Measurements from ENCODE around the gene EPAS1.

EPAS1 gene

GRCh38 chr2:46313063-46313462, 15.9 kb downstream of the EPAS1 start:
- H3K36me3 ChIP-seq (ENCODE audit: insufficient read depth, low read length), result no peaks in the 10 kb centered on the region
- H3K27ac ChIP-seq (ENCODE audit: low read depth, low read length), result no peak overlapping the region
- H3K4me1 ChIP-seq (ENCODE audit: insufficient read depth, low read length), result no peaks in the 10 kb centered on the region
- H3K9me3 ChIP-seq (ENCODE audit: insufficient read depth, low read depth, low read length), result no peaks in the 10 kb centered on the region
- no peak overlapping the region for H3K4me3 ChIP-seq (ENCODE audit: low read length)
- H3K27me3 ChIP-seq (ENCODE audit: insufficient read depth, low read length), result no peaks in the 10 kb centered on the region
- WGBS, result 96% methylated on average over 3 of the region's 3 CpGs
- no peak overlapping the region for H3K9ac ChIP-seq (ENCODE audit: low read depth, low read length)

- H3K27ac ChIP-seq (ENCODE audit: low read depth, low read length), result no peak overlapping the region
- 0 out of 2 replicates have a peak, but pooled peaks cover 2% of the 10 kb centered on the region for H3K4me1 ChIP-seq (ENCODE audit: insufficient read depth, low read length)
- H3K4me3 ChIP-seq (ENCODE audit: low read length), result no peak overlapping the region
- WGBS, result 93% methylated on average over 10 of the region's 11 CpGs
- no peak overlapping the region for H3K9ac ChIP-seq (ENCODE audit: low read depth, low read length)
- H3K27me3 ChIP-seq (ENCODE audit: insufficient read depth, low read length), result no peaks in the 10 kb centered on the region
- H3K9me3 ChIP-seq (ENCODE audit: insufficient read depth, low read depth, low read length), result no peaks in the 10 kb centered on the region
- no peaks in the 10 kb centered on the region for H3K36me3 ChIP-seq (ENCODE audit: insufficient read depth, low read length)
Observed at GRCh38 chr2:46314065-46314835, 17.0 kb downstream of the EPAS1 start.

- Histone ChIP-seq H3K27me3 (ENCODE audit: insufficient read depth, low read length) (no peaks in the 10 kb centered on the region), H3K27ac (ENCODE audit: low read depth, low read length) (no peak overlapping the region), H3K36me3 (ENCODE audit: insufficient read depth, low read length) (no peaks in the 10 kb centered on the region), H3K4me3 (ENCODE audit: low read length) (no peak overlapping the region), H3K4me1 (ENCODE audit: insufficient read depth, low read length) (peaks cover 5% of the 10 kb centered on the region; the same call in 1 of the 2 replicates), H3K9me3 (ENCODE audit: insufficient read depth, low read depth, low read length) (no peaks in the 10 kb centered on the region), H3K9ac (ENCODE audit: low read depth, low read length) (no peak overlapping the region)
- 90% methylated on average over 11 of the region's 11 CpGs for WGBS
Observed at GRCh38 chr2:46315103-46315890, 18.1 kb downstream of the EPAS1 start.

GRCh38 chr2:46317094-46317486, 19.9 kb downstream of the EPAS1 start:
- no peak overlapping the region for H3K4me3 ChIP-seq (ENCODE audit: low read length)
- H3K27ac ChIP-seq (ENCODE audit: low read depth, low read length), result no peak overlapping the region
- no peaks in the 10 kb centered on the region for H3K27me3 ChIP-seq (ENCODE audit: insufficient read depth, low read length)
- H3K4me1 ChIP-seq (ENCODE audit: insufficient read depth, low read length), result peaks cover 20% of the 10 kb centered on the region; the same call in 1 of the 2 replicates
- H3K36me3 ChIP-seq (ENCODE audit: insufficient read depth, low read length), result no peaks in the 10 kb centered on the region
- no peak overlapping the region for H3K9ac ChIP-seq (ENCODE audit: low read depth, low read length)
- 95% methylated on average over 3 of the region's 3 CpGs for WGBS
- no peaks in the 10 kb centered on the region for H3K9me3 ChIP-seq (ENCODE audit: insufficient read depth, low read depth, low read length)

- no peak overlapping the region for H3K27ac ChIP-seq (ENCODE audit: low read depth, low read length)
- no peak overlapping the region for H3K4me3 ChIP-seq (ENCODE audit: low read length)
- WGBS, result 92% methylated on average over 2 of the region's 3 CpGs
- no peak overlapping the region for H3K9ac ChIP-seq (ENCODE audit: low read depth, low read length)
- H3K27me3 ChIP-seq (ENCODE audit: insufficient read depth, low read length), result no peaks in the 10 kb centered on the region
- H3K9me3 ChIP-seq (ENCODE audit: insufficient read depth, low read depth, low read length), result no peaks in the 10 kb centered on the region
- H3K36me3 ChIP-seq (ENCODE audit: insufficient read depth, low read length), result no peaks in the 10 kb centered on the region
- H3K4me1 ChIP-seq (ENCODE audit: insufficient read depth, low read length), result peaks cover 20% of the 10 kb centered on the region; the same call in 1 of the 2 replicates
Observed at GRCh38 chr2:46318579-46319460, 21.6 kb downstream of the EPAS1 start.

GRCh38 chr2:46319711-46320110, 22.5 kb downstream of the EPAS1 start:
- H3K4me1 ChIP-seq (ENCODE audit: insufficient read depth, low read length), result peaks cover 20% of the 10 kb centered on the region; the same call in 1 of the 2 replicates
- no peaks in the 10 kb centered on the region for H3K9me3 ChIP-seq (ENCODE audit: insufficient read depth, low read depth, low read length)
- no peak overlapping the region for H3K4me3 ChIP-seq (ENCODE audit: low read length)
- H3K36me3 ChIP-seq (ENCODE audit: insufficient read depth, low read length), result no peaks in the 10 kb centered on the region
- 92% methylated on average over 5 of the region's 5 CpGs for WGBS
- H3K9ac ChIP-seq (ENCODE audit: low read depth, low read length), result no peak overlapping the region
- H3K27me3 ChIP-seq (ENCODE audit: insufficient read depth, low read length), result no peaks in the 10 kb centered on the region
- no peak overlapping the region for H3K27ac ChIP-seq (ENCODE audit: low read depth, low read length)

- H3K27ac ChIP-seq (ENCODE audit: low read depth, low read length), result no peak overlapping the region
- 95% methylated on average over 8 of the region's 8 CpGs for WGBS
Observed at GRCh38 chr2:46320141-46320567, 22.9 kb downstream of the EPAS1 start.

GRCh38 chr2:46323730-46324129, 26.5 kb downstream of the EPAS1 start:
- no peaks in the 10 kb centered on the region for H3K27me3 ChIP-seq (ENCODE audit: insufficient read depth, low read length)
- H3K36me3 ChIP-seq (ENCODE audit: insufficient read depth, low read length), result no peaks in the 10 kb centered on the region
- H3K9ac ChIP-seq (ENCODE audit: low read depth, low read length), result no peak overlapping the region
- no peak overlapping the region for H3K27ac ChIP-seq (ENCODE audit: low read depth, low read length)
- WGBS, result 98% methylated on average over 4 of the region's 4 CpGs
- H3K4me3 ChIP-seq (ENCODE audit: low read length), result no peak overlapping the region
- H3K4me1 ChIP-seq (ENCODE audit: insufficient read depth, low read length), result peaks cover 20% of the 10 kb centered on the region; the same call in 1 of the 2 replicates
- no peaks in the 10 kb centered on the region for H3K9me3 ChIP-seq (ENCODE audit: insufficient read depth, low read depth, low read length)

More at GRCh38 chr2:46320141-46320567, 22.9 kb downstream of the EPAS1 start:
- Histone ChIP-seq H3K36me3 (ENCODE audit: insufficient read depth, low read length) (no peaks in the 10 kb centered on the region), H3K9me3 (ENCODE audit: insufficient read depth, low read depth, low read length) (no peaks in the 10 kb centered on the region), H3K27me3 (ENCODE audit: insufficient read depth, low read length) (no peaks in the 10 kb centered on the region), H3K9ac (ENCODE audit: low read depth, low read length) (no peak overlapping the region), H3K4me3 (ENCODE audit: low read length) (no peak overlapping the region), H3K4me1 (ENCODE audit: insufficient read depth, low read length) (peaks cover 20% of the 10 kb centered on the region; the same call in 1 of the 2 replicates)

- WGBS, result 93% methylated on average over 6 of the region's 6 CpGs
- H3K27ac ChIP-seq (ENCODE audit: low read depth, low read length), result no peak overlapping the region
- H3K9ac ChIP-seq (ENCODE audit: low read depth, low read length), result no peak overlapping the region
- H3K36me3 ChIP-seq (ENCODE audit: insufficient read depth, low read length), result no peaks in the 10 kb centered on the region
- no peaks in the 10 kb centered on the region for H3K9me3 ChIP-seq (ENCODE audit: insufficient read depth, low read depth, low read length)
- peaks cover 15% of the 10 kb centered on the region; the same call in 1 of the 2 replicates for H3K4me1 ChIP-seq (ENCODE audit: insufficient read depth, low read length)
- no peak overlapping the region for H3K4me3 ChIP-seq (ENCODE audit: low read length)
- no peaks in the 10 kb centered on the region for H3K27me3 ChIP-seq (ENCODE audit: insufficient read depth, low read length)
Observed at GRCh38 chr2:46325182-46325928, 28.1 kb downstream of the EPAS1 start.

- H3K4me1 ChIP-seq (ENCODE audit: insufficient read depth, low read length), result peaks cover 5% of the 10 kb centered on the region; the same call in 1 of the 2 replicates
Observed at GRCh38 chr2:46326231-46326980, 29.2 kb downstream of the EPAS1 start.

More at GRCh38 chr2:46326231-46326980, 29.2 kb downstream of the EPAS1 start:
- H3K27me3 ChIP-seq (ENCODE audit: insufficient read depth, low read length), result no peaks in the 10 kb centered on the region
- no peak overlapping the region for H3K4me3 ChIP-seq (ENCODE audit: low read length)
- no peak overlapping the region for H3K9ac ChIP-seq (ENCODE audit: low read depth, low read length)
- no peaks in the 10 kb centered on the region for H3K9me3 ChIP-seq (ENCODE audit: insufficient read depth, low read depth, low read length)
- no peak overlapping the region for H3K27ac ChIP-seq (ENCODE audit: low read depth, low read length)
- H3K36me3 ChIP-seq (ENCODE audit: insufficient read depth, low read length), result no peaks in the 10 kb centered on the region
- 84% methylated on average over 7 of the region's 8 CpGs for WGBS
